WTC11 (cell line): ENCODE data around the gene RAB40B. TPM values are rescaled to one million over a fixed set of nuclear protein-coding genes. Genes with fewer than 3 reads are reported as not detected.
A peak's percentile ranks its signal among the peaks of the same experiment; 100 is the strongest.

Source experiments
- ATAC-seq: fragments of 200-7000 bp; cut with Tn5 transposase; 2 replicates; pipeline ENCODE4 v1.10.0; 2021; ENCODE audit warnings: mild to moderate bottlenecking, moderate library complexity
- CTCF ChIA-PET: fragments of 300-600 bp; sonication (Branson Sonifier 250); formaldehyde crosslinking; loops from one replicate; lab custom pipeline; 2021; ENCODE audit warnings: antibody characterized with exemption; lab: Charles Lee
- POLR2A ChIA-PET: fragments of 350-600 bp; sonication (Branson Sonifier 250); formaldehyde crosslinking; loops from one replicate; lab custom pipeline; 2021; ENCODE audit warnings: antibody characterized with exemption; lab: Charles Lee
- DNase-seq: peaks from one replicate; pipeline ENCODE4 v3.0.0; 2021; ENCODE audit warnings: low spot score
- H3K27ac Mint-ChIP-seq: 2 replicates; pipeline ENCODE4 v1.8.0; 2021; ENCODE audit warnings: mixed read lengths
- H3K27me3 Mint-ChIP-seq: 2 replicates; pipeline ENCODE4 v1.8.0; 2021; ENCODE audit warnings: low read depth, mild to moderate bottlenecking, moderate library complexity, mixed read lengths
- H3K36me3 Mint-ChIP-seq: 2 replicates; pipeline ENCODE4 v1.8.0; 2021; ENCODE audit warnings: mixed read lengths
- H3K4me1 Mint-ChIP-seq: 2 replicates; pipeline ENCODE4 v1.8.0; 2022; ENCODE audit warnings: mixed read lengths
- H3K4me3 Mint-ChIP-seq: 2 replicates; pipeline ENCODE4 v1.8.0; 2021; ENCODE audit warnings: mild to moderate bottlenecking, moderate library complexity, mixed read lengths
- H3K9me3 Mint-ChIP-seq: 2 replicates; pipeline ENCODE4 v1.8.0; 2021; ENCODE audit warnings: mixed read lengths
- ATF1 ChIP-seq: sonication (generic); formaldehyde crosslinking; IDR thresholded peaks from 2 replicates; pipeline ENCODE4 v1.8.1; 2023; ENCODE audit warnings: mild to moderate bottlenecking, moderate library complexity, missing genetic modification reagents
- ELF4 ChIP-seq: sonication (generic); formaldehyde crosslinking; IDR thresholded peaks from 2 replicates; pipeline ENCODE4 v1.8.1; 2022; ENCODE audit warnings: low read depth, mild to moderate bottlenecking, moderate library complexity, missing genetic modification reagents
- EMX1 ChIP-seq: fragments of 250-450 bp; sonication (Bioruptor Pico); IDR thresholded peaks from 2 replicates; pipeline ENCODE4 v1.8.0; 2021; ENCODE audit warnings: mild to moderate bottlenecking
- IRF2 ChIP-seq: sonication (generic); formaldehyde crosslinking; IDR thresholded peaks from 2 replicates; pipeline ENCODE4 v1.8.0; 2022; ENCODE audit warnings: low read depth, missing genetic modification reagents, borderline replicate concordance
- NFYB ChIP-seq: sonication (generic); formaldehyde crosslinking; conservative IDR thresholded peaks from 2 replicates; pipeline ENCODE4 v1.8.0; 2022; ENCODE audit warnings: low read depth, missing genetic modification reagents
- NR1H2 ChIP-seq: sonication (generic); formaldehyde crosslinking; IDR thresholded peaks from 2 replicates; pipeline ENCODE4 v1.9.0; 2021; ENCODE audit warnings: mild to moderate bottlenecking, moderate library complexity, missing genetic modification reagents
- NR3C1 ChIP-seq: sonication (generic); formaldehyde crosslinking; conservative IDR thresholded peaks from 2 replicates; pipeline ENCODE4 v1.8.1; 2023; ENCODE audit warnings: low read depth, mild to moderate bottlenecking, missing genetic modification reagents
- PRRX2 ChIP-seq: fragments of 250-450 bp; sonication (Bioruptor Pico); IDR thresholded peaks from 2 replicates; pipeline ENCODE4 v1.8.0; 2021; ENCODE audit warnings: mild to moderate bottlenecking
- SMAD3 ChIP-seq: sonication (generic); formaldehyde crosslinking; IDR thresholded peaks from 2 replicates; pipeline ENCODE4 v1.8.0; 2022; ENCODE audit warnings: missing genetic modification reagents, mild to moderate bottlenecking, borderline replicate concordance
- TCF7 ChIP-seq: sonication (generic); formaldehyde crosslinking; IDR thresholded peaks from 2 replicates; pipeline ENCODE4 v1.8.0; 2022; ENCODE audit warnings: mild to moderate bottlenecking, low read depth, missing genetic modification reagents, moderate library complexity
- ZNF263 ChIP-seq: sonication (generic); formaldehyde crosslinking; IDR thresholded peaks from 2 replicates; pipeline ENCODE4 v1.8.1; 2022; ENCODE audit warnings: low read depth, mild to moderate bottlenecking, moderate library complexity, missing genetic modification reagents
- ZNF396 ChIP-seq: fragments of 250-450 bp; sonication (Bioruptor Pico); IDR thresholded peaks from 2 replicates; pipeline ENCODE4 v1.8.0; 2021; ENCODE audit warnings: mild to moderate bottlenecking, moderate library complexity, borderline replicate concordance
- total RNA-seq: library from RNA; stranded (reverse); gene quantifications from 3 replicates; pipeline ENCODE4 v1.2.3, GENCODE V29; 2021
- TF ChIP-seq, protein P1 (sequence below): sonication (generic); formaldehyde crosslinking; IDR thresholded peaks from 2 replicates; pipeline ENCODE4 v1.8.1; 2023; ENCODE audit warnings: mild to moderate bottlenecking, missing genetic modification reagents
- TF ChIP-seq, protein P2 (sequence below): fragments of 250-450 bp; sonication (Bioruptor Pico); IDR thresholded peaks from 2 replicates; pipeline ENCODE4 v1.9.0; 2021; ENCODE audit warnings: mild to moderate bottlenecking, borderline replicate concordance
- TF ChIP-seq, protein P3 (sequence below): sonication (generic); formaldehyde crosslinking; IDR thresholded peaks from 2 replicates; pipeline ENCODE4 v1.8.0; 2022; ENCODE audit warnings: mild to moderate bottlenecking, missing genetic modification reagents
- TF ChIP-seq, protein P4 (sequence below): sonication (generic); formaldehyde crosslinking; IDR thresholded peaks from 2 replicates; pipeline ENCODE4 v1.8.0; 2022; ENCODE audit warnings: mild to moderate bottlenecking, missing genetic modification reagents
- TF ChIP-seq, protein P5 (sequence below): sonication (generic); formaldehyde crosslinking; IDR thresholded peaks from 2 replicates; pipeline ENCODE4 v1.8.1; 2022; ENCODE audit warnings: low read depth, mild to moderate bottlenecking, moderate library complexity, missing genetic modification reagents, borderline replicate concordance
- TF ChIP-seq, protein P6 (sequence below): sonication (generic); formaldehyde crosslinking; IDR thresholded peaks from 2 replicates; pipeline ENCODE4 v1.8.0; 2022; ENCODE audit warnings: mild to moderate bottlenecking, missing genetic modification reagents
- TF ChIP-seq, protein P7 (sequence below): sonication (generic); formaldehyde crosslinking; IDR thresholded peaks from 2 replicates; pipeline ENCODE4 v1.8.1; 2023; ENCODE audit warnings: mild to moderate bottlenecking, missing genetic modification reagents, moderate library complexity
- TF ChIP-seq, protein P8 (sequence below): sonication (generic); formaldehyde crosslinking; IDR thresholded peaks from 2 replicates; pipeline ENCODE4 v1.8.0; 2022; ENCODE audit warnings: mild to moderate bottlenecking, missing genetic modification reagents
- TF ChIP-seq, protein P9 (sequence below): fragments of 250-450 bp; sonication (Bioruptor Pico); IDR thresholded peaks from 2 replicates; pipeline ENCODE4 v1.8.0; 2021; ENCODE audit warnings: mild to moderate bottlenecking

The RAB40B gene
- total RNA-seq, 1 experiment from 2014 or later = 3.1 TPM

DNA sequence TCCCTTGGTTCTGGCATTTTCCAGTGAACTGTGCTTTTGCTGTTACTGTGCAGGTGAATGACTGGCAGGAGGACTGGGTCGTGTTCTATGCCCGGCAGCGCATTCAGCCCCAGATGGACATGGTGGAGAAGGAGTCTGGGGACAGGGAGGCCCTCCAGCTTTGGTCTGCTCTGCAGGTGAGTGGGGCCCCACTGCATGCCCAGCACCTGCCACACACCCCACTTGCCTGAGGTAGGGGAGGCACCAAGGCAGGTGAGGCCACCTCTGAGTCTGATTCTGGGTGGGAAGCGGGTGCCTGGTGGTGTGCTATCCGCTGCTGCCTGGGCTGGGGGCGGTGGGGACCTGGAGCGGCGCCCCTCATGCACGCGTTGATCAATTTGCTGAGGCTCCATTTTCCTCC, 27.9 kb upstream of the RAB40B start:
- ATAC-seq (no peak), DNase-seq (no peak)
- no peak overlapping the region for H3K4me3 Mint-ChIP-seq
- no peak overlapping the region for H3K27ac Mint-ChIP-seq
- TF ChIP-seq TCF7 (CRISPR knock-in tag) (no peak), PRRX2 (no peak)
- TF ChIP-seq, all 79 proteins: peak for 0
- Mint-ChIP-seq H3K9me3 (no peaks in the 10 kb centered on the region), H3K36me3 (peaks cover 26% of the 10 kb centered on the region), H3K27me3 (no peaks in the 10 kb centered on the region), H3K4me1 (no peaks in the 10 kb centered on the region)
- POLR2A ChIA-PET = no interaction called here
- CTCF ChIA-PET = interaction anchor here (1.1 kb wide), 1 partner anchor 55 kb away, joined by 3 read pairs; no protein-coding TSS in a partner anchor

DNA sequence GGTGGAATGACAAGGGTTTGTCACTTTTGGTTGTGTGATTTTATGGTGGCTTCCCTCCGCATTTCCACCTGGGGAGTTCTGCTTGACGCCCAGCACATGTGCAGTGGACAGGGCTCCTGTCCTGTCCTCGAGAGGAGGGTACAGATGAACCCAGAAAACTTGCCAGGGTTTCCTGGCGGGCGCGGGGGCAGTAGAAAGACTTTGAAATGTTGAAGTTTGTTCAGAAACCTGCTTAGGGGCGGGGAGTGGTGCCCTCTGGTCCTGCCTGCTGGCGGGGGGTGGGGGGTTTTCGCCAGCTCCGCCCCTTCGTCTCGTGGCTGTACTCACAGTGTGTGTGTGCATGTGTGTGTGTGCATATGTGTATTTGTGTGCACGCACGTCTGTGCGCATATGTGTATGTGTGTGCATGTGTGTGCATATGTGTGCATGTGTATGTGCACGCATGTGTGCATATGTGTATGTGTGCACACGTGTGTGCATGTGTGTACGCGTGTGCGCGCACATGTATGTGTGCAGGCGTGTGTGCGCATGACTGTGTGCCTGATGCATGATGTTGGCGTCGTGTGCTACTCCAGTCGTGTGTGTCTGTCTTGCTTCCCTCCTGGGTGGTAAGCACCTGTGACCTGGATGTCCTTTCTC, 24.8 kb upstream of the RAB40B start:
- no peak for TF ChIP-seq ZNF263 (CRISPR knock-in tag)
- TF ChIP-seq PRRX2 = no peak
- no peak for TF ChIP-seq NR3C1 (CRISPR knock-in tag)
- TF ChIP-seq NFYB (CRISPR knock-in tag) = no peak
- TF ChIP-seq, protein P1, sequence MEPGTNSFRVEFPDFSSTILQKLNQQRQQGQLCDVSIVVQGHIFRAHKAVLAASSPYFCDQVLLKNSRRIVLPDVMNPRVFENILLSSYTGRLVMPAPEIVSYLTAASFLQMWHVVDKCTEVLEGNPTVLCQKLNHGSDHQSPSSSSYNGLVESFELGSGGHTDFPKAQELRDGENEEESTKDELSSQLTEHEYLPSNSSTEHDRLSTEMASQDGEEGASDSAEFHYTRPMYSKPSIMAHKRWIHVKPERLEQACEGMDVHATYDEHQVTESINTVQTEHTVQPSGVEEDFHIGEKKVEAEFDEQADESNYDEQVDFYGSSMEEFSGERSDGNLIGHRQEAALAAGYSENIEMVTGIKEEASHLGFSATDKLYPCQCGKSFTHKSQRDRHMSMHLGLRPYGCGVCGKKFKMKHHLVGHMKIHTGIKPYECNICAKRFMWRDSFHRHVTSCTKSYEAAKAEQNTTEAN (CRISPR knock-in tag) = no peak
- no peak for TF ChIP-seq SMAD3
- TF ChIP-seq ZNF396 (CRISPR knock-in tag) = no peak
- TF ChIP-seq, protein P2, sequence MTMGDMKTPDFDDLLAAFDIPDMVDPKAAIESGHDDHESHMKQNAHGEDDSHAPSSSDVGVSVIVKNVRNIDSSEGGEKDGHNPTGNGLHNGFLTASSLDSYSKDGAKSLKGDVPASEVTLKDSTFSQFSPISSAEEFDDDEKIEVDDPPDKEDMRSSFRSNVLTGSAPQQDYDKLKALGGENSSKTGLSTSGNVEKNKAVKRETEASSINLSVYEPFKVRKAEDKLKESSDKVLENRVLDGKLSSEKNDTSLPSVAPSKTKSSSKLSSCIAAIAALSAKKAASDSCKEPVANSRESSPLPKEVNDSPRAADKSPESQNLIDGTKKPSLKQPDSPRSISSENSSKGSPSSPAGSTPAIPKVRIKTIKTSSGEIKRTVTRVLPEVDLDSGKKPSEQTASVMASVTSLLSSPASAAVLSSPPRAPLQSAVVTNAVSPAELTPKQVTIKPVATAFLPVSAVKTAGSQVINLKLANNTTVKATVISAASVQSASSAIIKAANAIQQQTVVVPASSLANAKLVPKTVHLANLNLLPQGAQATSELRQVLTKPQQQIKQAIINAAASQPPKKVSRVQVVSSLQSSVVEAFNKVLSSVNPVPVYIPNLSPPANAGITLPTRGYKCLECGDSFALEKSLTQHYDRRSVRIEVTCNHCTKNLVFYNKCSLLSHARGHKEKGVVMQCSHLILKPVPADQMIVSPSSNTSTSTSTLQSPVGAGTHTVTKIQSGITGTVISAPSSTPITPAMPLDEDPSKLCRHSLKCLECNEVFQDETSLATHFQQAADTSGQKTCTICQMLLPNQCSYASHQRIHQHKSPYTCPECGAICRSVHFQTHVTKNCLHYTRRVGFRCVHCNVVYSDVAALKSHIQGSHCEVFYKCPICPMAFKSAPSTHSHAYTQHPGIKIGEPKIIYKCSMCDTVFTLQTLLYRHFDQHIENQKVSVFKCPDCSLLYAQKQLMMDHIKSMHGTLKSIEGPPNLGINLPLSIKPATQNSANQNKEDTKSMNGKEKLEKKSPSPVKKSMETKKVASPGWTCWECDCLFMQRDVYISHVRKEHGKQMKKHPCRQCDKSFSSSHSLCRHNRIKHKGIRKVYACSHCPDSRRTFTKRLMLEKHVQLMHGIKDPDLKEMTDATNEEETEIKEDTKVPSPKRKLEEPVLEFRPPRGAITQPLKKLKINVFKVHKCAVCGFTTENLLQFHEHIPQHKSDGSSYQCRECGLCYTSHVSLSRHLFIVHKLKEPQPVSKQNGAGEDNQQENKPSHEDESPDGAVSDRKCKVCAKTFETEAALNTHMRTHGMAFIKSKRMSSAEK (CRISPR knock-in tag) = no peak
- TF ChIP-seq, protein P3, sequence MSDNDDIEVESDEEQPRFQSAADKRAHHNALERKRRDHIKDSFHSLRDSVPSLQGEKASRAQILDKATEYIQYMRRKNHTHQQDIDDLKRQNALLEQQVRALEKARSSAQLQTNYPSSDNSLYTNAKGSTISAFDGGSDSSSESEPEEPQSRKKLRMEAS = no peak
- TF ChIP-seq IRF2 (CRISPR knock-in tag) = no peak
- no peak for TF ChIP-seq ELF4 (CRISPR knock-in tag)
- TF ChIP-seq NR1H2 (CRISPR knock-in tag) = no peak
- TF ChIP-seq, protein P4, sequence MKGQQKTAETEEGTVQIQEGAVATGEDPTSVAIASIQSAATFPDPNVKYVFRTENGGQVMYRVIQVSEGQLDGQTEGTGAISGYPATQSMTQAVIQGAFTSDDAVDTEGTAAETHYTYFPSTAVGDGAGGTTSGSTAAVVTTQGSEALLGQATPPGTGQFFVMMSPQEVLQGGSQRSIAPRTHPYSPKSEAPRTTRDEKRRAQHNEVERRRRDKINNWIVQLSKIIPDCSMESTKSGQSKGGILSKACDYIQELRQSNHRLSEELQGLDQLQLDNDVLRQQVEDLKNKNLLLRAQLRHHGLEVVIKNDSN (CRISPR knock-in tag) = no peak
- TF ChIP-seq, protein P5, sequence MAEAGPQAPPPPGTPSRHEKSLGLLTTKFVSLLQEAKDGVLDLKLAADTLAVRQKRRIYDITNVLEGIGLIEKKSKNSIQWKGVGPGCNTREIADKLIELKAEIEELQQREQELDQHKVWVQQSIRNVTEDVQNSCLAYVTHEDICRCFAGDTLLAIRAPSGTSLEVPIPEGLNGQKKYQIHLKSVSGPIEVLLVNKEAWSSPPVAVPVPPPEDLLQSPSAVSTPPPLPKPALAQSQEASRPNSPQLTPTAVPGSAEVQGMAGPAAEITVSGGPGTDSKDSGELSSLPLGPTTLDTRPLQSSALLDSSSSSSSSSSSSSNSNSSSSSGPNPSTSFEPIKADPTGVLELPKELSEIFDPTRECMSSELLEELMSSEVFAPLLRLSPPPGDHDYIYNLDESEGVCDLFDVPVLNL (CRISPR knock-in tag) = no peak
- TF ChIP-seq, protein P6, sequence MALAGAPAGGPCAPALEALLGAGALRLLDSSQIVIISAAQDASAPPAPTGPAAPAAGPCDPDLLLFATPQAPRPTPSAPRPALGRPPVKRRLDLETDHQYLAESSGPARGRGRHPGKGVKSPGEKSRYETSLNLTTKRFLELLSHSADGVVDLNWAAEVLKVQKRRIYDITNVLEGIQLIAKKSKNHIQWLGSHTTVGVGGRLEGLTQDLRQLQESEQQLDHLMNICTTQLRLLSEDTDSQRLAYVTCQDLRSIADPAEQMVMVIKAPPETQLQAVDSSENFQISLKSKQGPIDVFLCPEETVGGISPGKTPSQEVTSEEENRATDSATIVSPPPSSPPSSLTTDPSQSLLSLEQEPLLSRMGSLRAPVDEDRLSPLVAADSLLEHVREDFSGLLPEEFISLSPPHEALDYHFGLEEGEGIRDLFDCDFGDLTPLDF (CRISPR knock-in tag) = no peak
- no peak for TF ChIP-seq ATF1 (CRISPR knock-in tag)
- TF ChIP-seq EMX1 (CRISPR knock-in tag) = no peak
- TF ChIP-seq, protein P7, sequence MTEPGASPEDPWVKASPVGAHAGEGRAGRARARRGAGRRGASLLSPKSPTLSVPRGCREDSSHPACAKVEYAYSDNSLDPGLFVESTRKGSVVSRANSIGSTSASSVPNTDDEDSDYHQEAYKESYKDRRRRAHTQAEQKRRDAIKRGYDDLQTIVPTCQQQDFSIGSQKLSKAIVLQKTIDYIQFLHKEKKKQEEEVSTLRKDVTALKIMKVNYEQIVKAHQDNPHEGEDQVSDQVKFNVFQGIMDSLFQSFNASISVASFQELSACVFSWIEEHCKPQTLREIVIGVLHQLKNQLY (CRISPR knock-in tag) = no peak
- TF ChIP-seq, protein P8, sequence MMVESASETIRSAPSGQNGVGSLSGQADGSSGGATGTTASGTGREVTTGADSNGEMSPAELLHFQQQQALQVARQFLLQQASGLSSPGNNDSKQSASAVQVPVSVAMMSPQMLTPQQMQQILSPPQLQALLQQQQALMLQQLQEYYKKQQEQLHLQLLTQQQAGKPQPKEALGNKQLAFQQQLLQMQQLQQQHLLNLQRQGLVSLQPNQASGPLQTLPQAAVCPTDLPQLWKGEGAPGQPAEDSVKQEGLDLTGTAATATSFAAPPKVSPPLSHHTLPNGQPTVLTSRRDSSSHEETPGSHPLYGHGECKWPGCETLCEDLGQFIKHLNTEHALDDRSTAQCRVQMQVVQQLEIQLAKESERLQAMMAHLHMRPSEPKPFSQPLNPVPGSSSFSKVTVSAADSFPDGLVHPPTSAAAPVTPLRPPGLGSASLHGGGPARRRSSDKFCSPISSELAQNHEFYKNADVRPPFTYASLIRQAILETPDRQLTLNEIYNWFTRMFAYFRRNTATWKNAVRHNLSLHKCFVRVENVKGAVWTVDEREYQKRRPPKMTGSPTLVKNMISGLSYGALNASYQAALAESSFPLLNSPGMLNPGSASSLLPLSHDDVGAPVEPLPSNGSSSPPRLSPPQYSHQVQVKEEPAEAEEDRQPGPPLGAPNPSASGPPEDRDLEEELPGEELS (CRISPR knock-in tag) = no peak
- TF ChIP-seq, protein P9, sequence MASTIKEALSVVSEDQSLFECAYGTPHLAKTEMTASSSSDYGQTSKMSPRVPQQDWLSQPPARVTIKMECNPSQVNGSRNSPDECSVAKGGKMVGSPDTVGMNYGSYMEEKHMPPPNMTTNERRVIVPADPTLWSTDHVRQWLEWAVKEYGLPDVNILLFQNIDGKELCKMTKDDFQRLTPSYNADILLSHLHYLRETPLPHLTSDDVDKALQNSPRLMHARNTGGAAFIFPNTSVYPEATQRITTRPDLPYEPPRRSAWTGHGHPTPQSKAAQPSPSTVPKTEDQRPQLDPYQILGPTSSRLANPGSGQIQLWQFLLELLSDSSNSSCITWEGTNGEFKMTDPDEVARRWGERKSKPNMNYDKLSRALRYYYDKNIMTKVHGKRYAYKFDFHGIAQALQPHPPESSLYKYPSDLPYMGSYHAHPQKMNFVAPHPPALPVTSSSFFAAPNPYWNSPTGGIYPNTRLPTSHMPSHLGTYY (CRISPR knock-in tag) = no peak
- POLR2A ChIA-PET = no interaction called here
- peaks cover 33% of the 10 kb centered on the region for H3K36me3 Mint-ChIP-seq
- no peak for ATAC-seq
- CTCF ChIA-PET = no interaction called here
- H3K27me3 Mint-ChIP-seq = no peaks in the 10 kb centered on the region
- no peak overlapping the region for H3K4me3 Mint-ChIP-seq
- no peaks in the 10 kb centered on the region for H3K4me1 Mint-ChIP-seq
- no peak for DNase-seq
- H3K9me3 Mint-ChIP-seq = no peaks in the 10 kb centered on the region
- H3K27ac Mint-ChIP-seq = peak overlapping the region; percentile 40; the same call in 1 of the 2 replicates
